Activated CD4-positive, alpha-beta T cell treated with anti-CD3 and anti-CD28 coated beads for 36 hours (primary cell): ENCODE data around the gene HS2ST1. TPM values are rescaled to one million over a fixed set of nuclear protein-coding genes. Genes with fewer than 3 reads are reported as not detected.
A peak's percentile ranks its signal among the peaks of the same experiment; 100 is the strongest.

ENCODE experiments used
- ATAC-seq: fragments of 200-7000 bp; cut with Tn5 transposase; one replicate; pipeline ENCODE4 v1.10.0; 2021; ENCODE audit warnings: mild to moderate bottlenecking, moderate library complexity
- CTCF ChIA-PET: fragments of 350-600 bp; sonication (Branson Sonifier 250); formaldehyde crosslinking; loops from one replicate; lab custom pipeline; 2021; ENCODE audit warnings: antibody characterized with exemption; lab: Charles Lee
- POLR2A ChIA-PET: fragments of 350-600 bp; sonication (Branson Sonifier 250); formaldehyde crosslinking; loops from one replicate; lab custom pipeline; 2021; ENCODE audit warnings: antibody characterized with exemption, inconsistent platforms; lab: Charles Lee
- DNase-seq: peaks from one replicate; pipeline ENCODE4 v3.0.0-alpha.2; 2020
- H3K27ac Mint-ChIP-seq: one replicate; pipeline ENCODE4 v1.8.0; 2021; ENCODE audit warnings: mixed read lengths
- H3K27me3 Mint-ChIP-seq: one replicate; pipeline ENCODE4 v1.8.0; 2021; ENCODE audit warnings: mixed read lengths
- H3K36me3 Mint-ChIP-seq: one replicate; pipeline ENCODE4 v1.8.0; 2021; ENCODE audit warnings: low read depth, mixed read lengths
- H3K4me1 Mint-ChIP-seq: one replicate; pipeline ENCODE4 v1.8.0; 2021; ENCODE audit warnings: mixed read lengths
- H3K4me3 Mint-ChIP-seq: one replicate; pipeline ENCODE4 v1.8.0; 2021; ENCODE audit warnings: mild to moderate bottlenecking, moderate library complexity, mixed read lengths
- H3K9me3 Mint-ChIP-seq: one replicate; pipeline ENCODE4 v1.8.0; 2021; ENCODE audit warnings: low read depth, mixed read lengths
- intact Hi-C, 2 experiments: fragments of 100-400 bp; cut with DNase I in 1 of 2; cut with micrococcal nuclease in 1 of 2; formaldehyde crosslinking; loops; one replicate each; pipeline versions ENCODE4 v1.14.2 to v1.15.1; 2022 to 2024; cut with DNase I, micrococcal nuclease
- total RNA-seq, 2 experiments: library from RNA; stranded (reverse); gene quantifications; one replicate each; pipeline ENCODE4 v1.2.3, GENCODE V29; 2021

The HS2ST1 gene
- total RNA-seq, 2 experiments from 2014 or later: 21.3 to 22.2 TPM

- H3K36me3 Mint-ChIP-seq: peaks cover 5% of the 10 kb centered on the region
- H3K27me3 Mint-ChIP-seq: no peaks in the 10 kb centered on the region
- POLR2A ChIA-PET: interaction anchor here (2.4 to 2.6 kb wide), 2 partner anchors 34 to 130 kb away, joined by 6 to 18 read pairs; partner anchors contain the start of genes HS2ST1 and SELENOF
- no peak for DNase-seq
- CTCF ChIA-PET: interaction anchor here (0.6 to 2.6 kb wide), 4 partner anchors 11 to 131 kb away, joined by 3 to 17 read pairs (median 3); partner anchors contain the start of gene SELENOF
- ATAC-seq: no peak
- peak overlapping the region; percentile 94 for H3K27ac Mint-ChIP-seq
- peak overlapping the region; percentile 55 for H3K4me3 Mint-ChIP-seq
- peaks cover 48% of the 10 kb centered on the region for H3K4me1 Mint-ChIP-seq
- peaks cover 7% of the 10 kb centered on the region for H3K9me3 Mint-ChIP-seq
- intact Hi-C loops: loop anchor here (2.0 to 10.0 kb wide), 2 partner anchors 34 to 340 kb away; partner anchors contain the start of gene SH3GLB1 (in 1 of the 2)
Observed at GRCh38 chr1:87044424-87044823, 130.0 kb downstream of the HS2ST1 start.

- Mint-ChIP-seq H3K27ac (peak overlapping the region; percentile 94), H3K9me3 (peaks cover 7% of the 10 kb centered on the region), H3K27me3 (no peaks in the 10 kb centered on the region), H3K4me3 (peak overlapping the region; percentile 55), H3K4me1 (peaks cover 51% of the 10 kb centered on the region), H3K36me3 (peaks cover 5% of the 10 kb centered on the region)
- POLR2A ChIA-PET: interaction anchor here (2.4 to 2.6 kb wide), 2 partner anchors 33 to 130 kb away, joined by 6 to 18 read pairs; partner anchors contain the start of genes HS2ST1 and SELENOF
- intact Hi-C loops: loop anchor here (1.0 to 10.0 kb wide), 5 partner anchors 33 to 340 kb away; partner anchors contain the start of genes HS2ST1 (in 2 of the 2), SELENOF (in 2 of the 2) and SH3GLB1 (in 1 of the 2)
- DNase-seq (peak; percentile 47), ATAC-seq (peak; percentile 60)
- CTCF ChIA-PET: interaction anchor here (0.8 to 2.6 kb wide), 4 partner anchors 11 to 130 kb away, joined by 3 to 17 read pairs (median 6); partner anchors contain the start of genes HS2ST1 and SELENOF
Observed at GRCh38 chr1:87044840-87045239, 130.4 kb downstream of the HS2ST1 start.

DNA sequence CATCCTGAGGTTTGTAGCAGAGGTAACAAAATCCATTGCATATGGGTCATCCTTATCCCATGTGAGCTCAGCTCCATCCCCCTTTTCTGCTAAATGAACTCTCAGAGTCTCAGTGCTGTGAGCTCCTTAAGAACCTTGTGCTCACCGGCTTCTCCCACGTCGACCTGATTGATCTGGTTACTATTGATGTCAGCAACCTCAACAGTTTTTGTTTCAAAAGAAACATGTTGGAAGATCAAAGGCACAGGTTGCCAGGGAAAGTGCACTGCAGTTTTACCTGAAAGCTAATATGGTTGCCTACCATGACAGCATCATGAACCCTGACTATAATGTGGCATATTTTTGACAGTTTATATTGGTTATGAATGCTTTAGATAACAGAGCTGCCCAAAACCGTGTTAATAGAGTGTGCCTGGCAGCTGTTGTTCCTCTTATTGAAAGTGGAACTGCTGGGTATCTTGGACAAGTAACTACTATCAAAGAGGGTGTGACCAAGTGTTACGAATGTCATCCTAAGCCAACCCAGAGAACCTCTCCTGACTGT is 131.4 kb downstream of the HS2ST1 start:
- ChIA-PET POLR2A (interaction anchor here (0.6 to 2.6 kb wide), 8 partner anchors 12 to 650 kb away, joined by 3 to 18 read pairs (median 4); partner anchors contain the start of genes HS2ST1, ODF2L and SELENOF), CTCF (interaction anchor here (1.4 to 2.6 kb wide), 4 partner anchors 13 to 131 kb away, joined by 3 to 17 read pairs (median 6); partner anchors contain the start of genes HS2ST1 and SELENOF)
- ATAC-seq: peak; percentile 81
- Mint-ChIP-seq H3K4me3 (peak overlapping the region; percentile 57), H3K27ac (peak overlapping the region; percentile 94), H3K9me3 (peaks cover 7% of the 10 kb centered on the region), H3K27me3 (no peaks in the 10 kb centered on the region), H3K36me3 (peaks cover 5% of the 10 kb centered on the region), H3K4me1 (peaks cover 58% of the 10 kb centered on the region)
- peak; percentile 80 for DNase-seq
- intact Hi-C loops: loop anchor here (1.0 to 10.0 kb wide), 6 partner anchors 15 to 341 kb away; partner anchors contain the start of genes HS2ST1 (in 2 of the 2), SELENOF (in 2 of the 2) and SH3GLB1 (in 1 of the 2)

DNA sequence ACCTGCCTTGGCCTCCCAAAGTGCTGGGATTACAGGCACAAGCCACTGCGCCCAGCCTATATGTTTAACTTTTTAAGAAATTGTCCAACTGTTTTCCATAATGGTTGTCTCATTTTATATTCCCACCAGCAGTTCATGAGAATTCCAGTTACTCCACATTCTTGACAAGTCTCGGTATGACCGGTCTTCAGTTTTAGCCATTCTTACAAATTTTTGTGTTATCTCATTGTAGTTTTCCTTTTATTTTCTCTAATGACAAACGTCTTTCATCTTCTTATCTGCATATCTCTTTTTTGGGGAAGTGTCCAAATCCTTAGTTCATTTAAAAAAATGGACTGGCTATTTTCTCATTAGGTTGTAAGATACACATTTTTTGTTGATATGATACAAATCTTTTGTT is 132.5 kb downstream of the HS2ST1 start:
- H3K36me3 Mint-ChIP-seq: peaks cover 5% of the 10 kb centered on the region
- no peaks in the 10 kb centered on the region for H3K27me3 Mint-ChIP-seq
- no peak for DNase-seq
- CTCF ChIA-PET: interaction anchor here (1.3 to 2.6 kb wide), 3 partner anchors 12 to 37 kb away, joined by 3 to 17 read pairs (median 3); no protein-coding TSS in a partner anchor
- POLR2A ChIA-PET: no interaction called here
- no peak overlapping the region for H3K4me3 Mint-ChIP-seq
- peaks cover 49% of the 10 kb centered on the region for H3K4me1 Mint-ChIP-seq
- ATAC-seq: no peak
- H3K27ac Mint-ChIP-seq: no peak overlapping the region
- intact Hi-C loops: loop anchor here in 1 of 2 experiments (2.0 to 10.0 kb wide), 3 partner anchors 14 to 342 kb away; partner anchors contain the start of gene SH3GLB1
- H3K9me3 Mint-ChIP-seq: peaks cover 7% of the 10 kb centered on the region

- ATAC-seq: no peak
- no peaks in the 10 kb centered on the region for H3K27me3 Mint-ChIP-seq
- H3K36me3 Mint-ChIP-seq: peaks cover 5% of the 10 kb centered on the region
- DNase-seq: no peak
- CTCF ChIA-PET: no interaction called here
- H3K27ac Mint-ChIP-seq: no peak overlapping the region
- H3K4me1 Mint-ChIP-seq: peaks cover 38% of the 10 kb centered on the region
- intact Hi-C loops: loop anchor here in 1 of 2 experiments (5.0 to 10.0 kb wide), 2 partner anchors 284 to 343 kb away; partner anchors contain the start of gene SH3GLB1
- H3K4me3 Mint-ChIP-seq: no peak overlapping the region
- POLR2A ChIA-PET: no interaction called here
- peaks cover 7% of the 10 kb centered on the region for H3K9me3 Mint-ChIP-seq
Observed at GRCh38 chr1:87048237-87048636, 133.8 kb downstream of the HS2ST1 start.

DNA sequence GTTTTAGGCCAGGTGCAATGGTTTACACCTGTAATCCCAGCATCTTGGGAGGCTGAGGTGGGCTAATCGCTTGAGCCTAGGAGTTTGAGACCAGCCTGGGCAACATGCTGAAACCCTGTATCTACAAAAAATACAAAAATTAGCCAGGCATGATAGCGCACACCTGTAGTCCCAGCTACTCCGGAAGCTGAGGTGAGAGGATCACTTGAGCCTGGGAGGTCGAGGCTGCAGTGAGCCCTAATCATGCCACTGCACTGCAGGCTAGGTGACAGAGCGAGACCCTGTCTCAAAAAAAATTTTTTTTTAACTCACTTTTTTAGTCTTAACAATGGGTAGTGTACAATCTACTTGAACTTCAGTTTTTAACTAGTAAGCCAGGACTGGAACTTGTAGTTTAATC is 137.5 kb downstream of the HS2ST1 start:
- no peak overlapping the region for H3K27ac Mint-ChIP-seq
- ChIA-PET CTCF (no interaction called here), POLR2A (no interaction called here)
- H3K9me3 Mint-ChIP-seq: peaks cover 8% of the 10 kb centered on the region
- H3K27me3 Mint-ChIP-seq: no peaks in the 10 kb centered on the region
- DNase-seq (no peak), ATAC-seq (no peak)
- peaks cover 3% of the 10 kb centered on the region for H3K36me3 Mint-ChIP-seq
- intact Hi-C loops: no loop called here
- peaks cover 12% of the 10 kb centered on the region for H3K4me1 Mint-ChIP-seq
- no peak overlapping the region for H3K4me3 Mint-ChIP-seq

GRCh38 chr1:87052400-87052799 is 138.0 kb downstream of the HS2ST1 start:
- no peak for DNase-seq
- peaks cover 14% of the 10 kb centered on the region for H3K4me1 Mint-ChIP-seq
- no peaks in the 10 kb centered on the region for H3K27me3 Mint-ChIP-seq
- H3K4me3 Mint-ChIP-seq: no peak overlapping the region
- H3K27ac Mint-ChIP-seq: no peak overlapping the region
- peaks cover 6% of the 10 kb centered on the region for H3K9me3 Mint-ChIP-seq
- ChIA-PET POLR2A (no interaction called here), CTCF (no interaction called here)
- intact Hi-C loops: no loop called here
- H3K36me3 Mint-ChIP-seq: no peaks in the 10 kb centered on the region
- ATAC-seq: no peak

- Mint-ChIP-seq H3K27me3 (no peaks in the 10 kb centered on the region), H3K36me3 (no peaks in the 10 kb centered on the region), H3K4me1 (peaks cover 20% of the 10 kb centered on the region), H3K27ac (no peak overlapping the region), H3K4me3 (no peak overlapping the region), H3K9me3 (peaks cover 6% of the 10 kb centered on the region)
- intact Hi-C loops: no loop called here
- ChIA-PET POLR2A (no interaction called here), CTCF (no interaction called here)
- no peak for DNase-seq
- no peak for ATAC-seq
Observed at GRCh38 chr1:87052961-87053360, 138.5 kb downstream of the HS2ST1 start.

- H3K4me3 Mint-ChIP-seq: no peak overlapping the region
- POLR2A ChIA-PET: no interaction called here
- H3K4me1 Mint-ChIP-seq: peaks cover 24% of the 10 kb centered on the region
- H3K36me3 Mint-ChIP-seq: no peaks in the 10 kb centered on the region
- no peak for ATAC-seq
- CTCF ChIA-PET: no interaction called here
- no peak overlapping the region for H3K27ac Mint-ChIP-seq
- intact Hi-C loops: no loop called here
- peaks cover 3% of the 10 kb centered on the region for H3K9me3 Mint-ChIP-seq
- no peaks in the 10 kb centered on the region for H3K27me3 Mint-ChIP-seq
- DNase-seq: no peak
Observed at GRCh38 chr1:87053446-87053845, 139.0 kb downstream of the HS2ST1 start.

- no peak for ATAC-seq
- Mint-ChIP-seq H3K36me3 (no peaks in the 10 kb centered on the region), H3K9me3 (peaks cover 3% of the 10 kb centered on the region), H3K4me3 (no peak overlapping the region), H3K27ac (no peak overlapping the region), H3K27me3 (no peaks in the 10 kb centered on the region), H3K4me1 (peaks cover 29% of the 10 kb centered on the region)
- ChIA-PET CTCF (interaction anchor here (0.6 to 1.0 kb wide), 2 partner anchors 26 to 1127 kb away, joined by 3 to 8 read pairs; no protein-coding TSS in a partner anchor), POLR2A (no interaction called here)
- intact Hi-C loops: no loop called here
- DNase-seq: no peak
Observed at GRCh38 chr1:87056974-87057373, 142.5 kb downstream of the HS2ST1 start.

DNA sequence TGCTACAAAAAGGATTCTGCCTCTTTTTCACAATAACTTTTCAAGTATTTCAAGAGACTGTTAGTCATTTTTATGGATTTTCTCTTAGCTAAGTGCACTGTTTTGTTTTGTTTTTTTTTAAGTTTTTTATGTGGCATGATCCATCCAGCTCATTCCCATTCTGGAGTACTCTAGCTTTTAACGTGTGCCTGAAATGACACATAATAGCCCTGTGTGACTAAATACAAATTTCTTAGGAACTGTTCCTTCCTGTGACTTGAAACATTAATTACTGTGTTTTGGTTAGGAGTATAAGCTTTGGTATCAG is 143.9 kb downstream of the HS2ST1 start:
- Mint-ChIP-seq H3K9me3 (peaks cover 6% of the 10 kb centered on the region), H3K27ac (peak overlapping the region; percentile 3), H3K36me3 (peaks cover 5% of the 10 kb centered on the region), H3K4me1 (peaks cover 41% of the 10 kb centered on the region), H3K4me3 (no peak overlapping the region), H3K27me3 (no peaks in the 10 kb centered on the region)
- DNase-seq: no peak
- POLR2A ChIA-PET: interaction anchor here (0.9 kb wide), 1 partner anchor 13 kb away, joined by 3 read pairs; no protein-coding TSS in a partner anchor
- ATAC-seq: no peak
- CTCF ChIA-PET: interaction anchor here (1.3 to 1.5 kb wide), 3 partner anchors 20 to 81 kb away, joined by 3 read pairs; no protein-coding TSS in a partner anchor
- intact Hi-C loops: no loop called here
